ENCODE data around the gene INPPL1. TPM values are rescaled to one million over a fixed set of nuclear protein-coding genes. Genes with fewer than 3 reads are reported as not detected.
A peak's percentile ranks its signal among the peaks of the same experiment; 100 is the strongest.

Gene INPPL1
- polyA plus RNA-seq, 1 experiment = 164 TPM

DNA sequence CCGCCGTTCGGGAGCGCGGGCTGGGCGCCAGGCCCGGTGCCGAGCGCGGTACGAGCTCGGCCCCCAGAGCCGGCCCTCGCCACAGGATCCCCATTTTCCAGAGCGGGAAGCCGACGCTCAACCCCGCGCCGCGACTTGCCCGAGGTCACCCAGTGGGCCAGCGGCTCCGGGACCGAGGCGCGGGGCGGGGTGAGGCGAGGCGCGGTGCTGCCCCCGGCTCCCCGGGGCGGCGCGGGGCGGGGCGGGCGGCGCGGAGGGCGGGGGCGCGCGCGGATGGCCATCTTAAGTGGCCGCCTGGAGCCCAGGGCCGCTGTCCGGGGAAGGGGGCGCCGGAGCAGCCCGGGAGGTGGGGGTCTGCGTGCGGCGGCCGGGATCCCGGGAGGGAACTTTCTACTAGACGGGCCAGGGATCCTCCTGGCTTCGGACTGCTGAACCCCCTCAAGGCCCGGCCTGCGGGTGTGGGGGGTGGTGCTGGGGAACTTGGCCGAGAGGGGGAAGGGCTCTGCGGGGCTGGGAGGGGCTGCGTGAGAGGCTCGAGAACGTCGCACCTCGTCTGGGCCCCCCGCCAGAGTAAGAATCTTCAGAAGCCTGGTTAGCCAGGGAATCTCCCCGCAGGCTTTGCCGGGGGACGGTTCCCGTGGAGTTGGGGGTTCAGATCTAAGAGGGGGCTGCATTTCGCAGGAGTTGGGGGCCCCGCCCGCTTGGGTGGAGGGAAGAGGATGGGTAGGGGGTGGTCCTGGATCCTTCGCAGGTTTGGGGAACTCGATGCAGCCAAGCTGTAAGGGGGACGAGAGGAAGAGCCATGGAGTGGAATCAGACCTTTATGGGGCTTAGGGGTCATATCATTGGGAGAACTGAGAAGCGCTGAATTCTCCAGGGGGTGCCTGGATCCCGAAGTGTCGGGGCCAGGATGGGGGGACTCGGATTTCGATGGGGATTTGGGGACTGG is 678 bp upstream of the INPPL1 start:
- CTCF ChIA-PET = interaction anchor here (0.6 to 7.5 kb wide), 4 partner anchors 14 to 267 kb away, joined by 3 to 57 read pairs (median 4); no protein-coding TSS in a partner anchor
- H3K4me3 ChIP-seq (ENCODE audit: low read depth, low read length) = peak overlapping the region; percentile 81
- peak; percentile 13 for DNase-seq (ENCODE audit: low read depth)
- TF ChIP-seq, protein P1, sequence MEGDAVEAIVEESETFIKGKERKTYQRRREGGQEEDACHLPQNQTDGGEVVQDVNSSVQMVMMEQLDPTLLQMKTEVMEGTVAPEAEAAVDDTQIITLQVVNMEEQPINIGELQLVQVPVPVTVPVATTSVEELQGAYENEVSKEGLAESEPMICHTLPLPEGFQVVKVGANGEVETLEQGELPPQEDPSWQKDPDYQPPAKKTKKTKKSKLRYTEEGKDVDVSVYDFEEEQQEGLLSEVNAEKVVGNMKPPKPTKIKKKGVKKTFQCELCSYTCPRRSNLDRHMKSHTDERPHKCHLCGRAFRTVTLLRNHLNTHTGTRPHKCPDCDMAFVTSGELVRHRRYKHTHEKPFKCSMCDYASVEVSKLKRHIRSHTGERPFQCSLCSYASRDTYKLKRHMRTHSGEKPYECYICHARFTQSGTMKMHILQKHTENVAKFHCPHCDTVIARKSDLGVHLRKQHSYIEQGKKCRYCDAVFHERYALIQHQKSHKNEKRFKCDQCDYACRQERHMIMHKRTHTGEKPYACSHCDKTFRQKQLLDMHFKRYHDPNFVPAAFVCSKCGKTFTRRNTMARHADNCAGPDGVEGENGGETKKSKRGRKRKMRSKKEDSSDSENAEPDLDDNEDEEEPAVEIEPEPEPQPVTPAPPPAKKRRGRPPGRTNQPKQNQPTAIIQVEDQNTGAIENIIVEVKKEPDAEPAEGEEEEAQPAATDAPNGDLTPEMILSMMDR (IDR thresholded peaks at IDR 0.05; ENCODE audit: insufficient read depth, low read depth, low read length) = no peak
- peaks cover 2% of the 10 kb centered on the region; the same call in 1 of the 2 replicates for H3K27me3 ChIP-seq (ENCODE audit: control insufficient read depth, insufficient read depth, low read length)
- POLR2A ChIA-PET = interaction anchor here (0.6 to 0.7 kb wide), 2 partner anchors 185 to 1089 kb away, joined by 3 read pairs; no protein-coding TSS in a partner anchor
- peaks cover 14% of the 10 kb centered on the region for H3K36me3 ChIP-seq (ENCODE audit: control insufficient read depth, insufficient read depth, low read length)

DNA sequence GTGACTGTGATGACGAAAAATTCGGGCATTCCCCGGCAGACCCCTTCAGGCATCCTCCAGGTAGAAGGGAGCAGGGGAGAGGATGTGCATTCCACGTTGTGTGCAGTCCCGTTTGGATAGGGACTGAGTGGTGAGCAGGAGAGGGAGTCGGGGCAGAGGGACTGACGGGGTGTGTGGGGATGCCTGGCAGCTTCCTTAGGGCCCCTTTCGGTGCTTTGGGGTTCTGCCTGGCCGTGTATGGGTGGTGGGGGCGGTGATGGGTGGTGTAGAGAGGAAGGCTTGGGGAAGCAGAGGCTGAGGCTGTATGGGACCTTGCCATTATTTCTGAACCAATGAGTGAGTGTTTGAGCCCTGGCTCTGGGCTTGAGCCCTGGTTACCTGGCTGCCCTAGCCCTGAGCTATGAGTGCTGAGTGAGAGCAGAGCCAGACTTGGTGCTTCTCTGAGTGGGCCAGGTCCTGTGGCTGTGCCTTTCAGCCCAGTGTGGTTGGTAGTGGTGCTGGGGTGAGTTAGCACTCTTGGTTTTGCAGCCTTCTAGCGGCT is 914 bp downstream of the INPPL1 start:
- Histone ChIP-seq H3K27me3 (ENCODE audit: control insufficient read depth, insufficient read depth, low read length) (no peaks in the 10 kb centered on the region), H3K4me3 (ENCODE audit: low read depth, low read length) (peak overlapping the region; percentile 81), H3K36me3 (ENCODE audit: control insufficient read depth, insufficient read depth, low read length) (peaks cover 29% of the 10 kb centered on the region)
- DNase-seq (ENCODE audit: low read depth) = no peak
- ChIA-PET CTCF (interaction anchor here (7.5 kb wide), 1 partner anchor 12 kb away, joined by 57 read pairs; no protein-coding TSS in a partner anchor), POLR2A (interaction anchor here (0.9 kb wide), 1 partner anchor 127 kb away, joined by 3 read pairs; no protein-coding TSS in a partner anchor)
- TF ChIP-seq, protein P1 (IDR thresholded peaks at IDR 0.05; ENCODE audit: insufficient read depth, low read depth, low read length) = no peak

DNA sequence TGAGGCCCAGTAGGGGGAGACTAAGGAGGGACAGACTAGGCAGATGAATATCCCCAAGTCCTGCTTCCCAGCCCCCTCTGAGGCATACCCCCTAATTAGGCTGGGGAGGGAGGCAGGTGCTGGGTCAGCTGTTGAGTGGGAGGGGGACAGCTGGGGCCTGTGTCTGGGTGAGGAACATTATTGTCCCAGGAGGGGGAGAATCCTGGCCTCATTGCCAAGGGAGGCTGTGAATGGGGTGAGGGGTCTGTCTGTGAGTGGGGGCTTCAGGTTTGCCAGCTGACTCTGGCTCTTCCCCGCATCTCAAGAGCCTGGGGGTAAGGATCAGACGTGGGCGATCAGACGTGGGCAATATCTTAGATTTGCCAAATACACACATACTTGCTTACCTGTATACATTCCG is 2.1 kb downstream of the INPPL1 start:
- CTCF ChIA-PET = interaction anchor here (0.9 to 7.5 kb wide), 3 partner anchors 11 to 136 kb away, joined by 3 to 57 read pairs (median 4); no protein-coding TSS in a partner anchor
- peaks cover 38% of the 10 kb centered on the region for H3K36me3 ChIP-seq (ENCODE audit: control insufficient read depth, insufficient read depth, low read length)
- TF ChIP-seq, protein P1 (IDR thresholded peaks at IDR 0.05; ENCODE audit: insufficient read depth, low read depth, low read length) = no peak
- no peak overlapping the region for H3K4me3 ChIP-seq (ENCODE audit: low read depth, low read length)
- H3K27me3 ChIP-seq (ENCODE audit: control insufficient read depth, insufficient read depth, low read length) = no peaks in the 10 kb centered on the region
- no peak for DNase-seq (ENCODE audit: low read depth)
- POLR2A ChIA-PET = no interaction called here

DNA sequence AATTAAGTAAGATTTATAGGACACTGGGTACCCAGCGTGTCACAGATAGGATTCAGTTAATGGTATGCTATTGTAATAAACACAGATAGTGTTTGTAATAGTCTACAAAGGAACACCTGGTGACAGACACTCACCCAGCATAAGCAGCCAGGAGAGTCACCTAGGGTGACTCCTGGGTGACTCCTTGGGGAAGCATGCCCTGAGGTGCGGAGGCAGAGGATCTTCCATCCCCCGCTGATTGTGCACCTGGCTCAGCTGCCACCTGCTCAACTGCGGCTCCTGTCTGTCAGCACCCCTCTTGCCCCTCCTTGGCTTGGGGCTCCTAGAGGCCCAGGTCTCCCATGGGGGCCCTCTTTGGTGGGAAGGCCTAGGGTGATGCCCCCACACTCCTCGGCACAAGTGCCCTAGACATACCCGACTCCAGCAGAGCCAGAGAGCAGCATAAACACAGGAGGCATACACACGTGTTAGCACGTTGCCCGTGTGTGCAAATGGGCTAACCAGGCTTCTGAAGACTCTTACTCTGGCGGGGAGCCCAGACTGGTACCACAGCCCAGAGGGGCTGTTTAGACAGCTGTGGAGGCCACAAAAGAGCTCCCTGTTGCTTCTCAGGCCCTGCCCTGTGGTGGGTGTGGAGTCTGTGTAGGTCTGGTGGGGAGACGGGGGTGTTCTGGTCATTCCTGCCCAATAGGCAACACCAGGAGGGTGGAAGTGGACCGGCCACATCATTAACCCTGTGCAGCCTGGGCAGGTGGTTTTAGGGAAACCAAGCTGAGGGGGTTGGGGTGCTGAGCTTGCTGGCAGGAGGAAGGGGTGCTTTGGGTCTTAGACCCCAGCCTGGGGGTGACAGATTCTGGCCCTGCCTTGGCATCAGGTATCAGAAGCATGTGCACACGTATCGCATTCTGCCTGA is 3.0 kb downstream of the INPPL1 start:
- Histone ChIP-seq H3K36me3 (ENCODE audit: control insufficient read depth, insufficient read depth, low read length) (peaks cover 47% of the 10 kb centered on the region), H3K4me3 (ENCODE audit: low read depth, low read length) (no peak overlapping the region), H3K27me3 (ENCODE audit: control insufficient read depth, insufficient read depth, low read length) (no peaks in the 10 kb centered on the region)
- no peak for DNase-seq (ENCODE audit: low read depth)
- TF ChIP-seq, protein P1 (IDR thresholded peaks at IDR 0.05; ENCODE audit: insufficient read depth, low read depth, low read length) = no peak
- POLR2A ChIA-PET = no interaction called here
- CTCF ChIA-PET = interaction anchor here (0.9 to 7.5 kb wide), 3 partner anchors 10 to 136 kb away, joined by 3 to 57 read pairs (median 4); no protein-coding TSS in a partner anchor

All from BJ (cell line).